Brain microvascular endothelial cell (primary cell): Measurements from ENCODE around the gene ADRA2C.

Experiments
- DNase-seq: peaks from one replicate; pipeline ENCODE4 v3.0.0-alpha.2; 2020
- H3K27ac ChIP-seq: fragments of 250-450 bp; sonication (Bioruptor Pico); 2 replicates; pipeline ENCODE4 v1.5.1; 2020; ENCODE audit warnings: mild to moderate bottlenecking, moderate library complexity
- H3K27me3 ChIP-seq: fragments of 250-450 bp; sonication (Bioruptor Pico); replicated peaks from 2 replicates; pipeline ENCODE4 v1.5.1; 2020; ENCODE audit warnings: mild to moderate bottlenecking
- H3K36me3 ChIP-seq: fragments of 250-450 bp; sonication (Bioruptor Pico); replicated peaks from 2 replicates; pipeline ENCODE4 v1.5.1; 2020; ENCODE audit warnings: mild to moderate bottlenecking
- H3K4me3 ChIP-seq: 2 replicates; pipeline ENCODE4 v1.5.1; 2011; ENCODE audit warnings: low read depth, mild to moderate bottlenecking, control low read depth, low read length, moderate library complexity
- in situ Hi-C: cut with HindIII; loops from 2 replicates; pipeline ENCODE4 v1.10.0; 2017; ENCODE audit warnings: low sequenced_read_pairs, low pct_ligation_motif_present
- TF ChIP-seq, protein P1 (sequence below): IDR thresholded peaks from 2 replicates; pipeline ENCODE4 v1.5.1; 2011; ENCODE audit warnings: low read depth, mild to moderate bottlenecking, moderate library complexity, low read length, control low read depth, inconsistent platforms; ENCODE audit errors: missing control alignments

Gene ADRA2C

DNA sequence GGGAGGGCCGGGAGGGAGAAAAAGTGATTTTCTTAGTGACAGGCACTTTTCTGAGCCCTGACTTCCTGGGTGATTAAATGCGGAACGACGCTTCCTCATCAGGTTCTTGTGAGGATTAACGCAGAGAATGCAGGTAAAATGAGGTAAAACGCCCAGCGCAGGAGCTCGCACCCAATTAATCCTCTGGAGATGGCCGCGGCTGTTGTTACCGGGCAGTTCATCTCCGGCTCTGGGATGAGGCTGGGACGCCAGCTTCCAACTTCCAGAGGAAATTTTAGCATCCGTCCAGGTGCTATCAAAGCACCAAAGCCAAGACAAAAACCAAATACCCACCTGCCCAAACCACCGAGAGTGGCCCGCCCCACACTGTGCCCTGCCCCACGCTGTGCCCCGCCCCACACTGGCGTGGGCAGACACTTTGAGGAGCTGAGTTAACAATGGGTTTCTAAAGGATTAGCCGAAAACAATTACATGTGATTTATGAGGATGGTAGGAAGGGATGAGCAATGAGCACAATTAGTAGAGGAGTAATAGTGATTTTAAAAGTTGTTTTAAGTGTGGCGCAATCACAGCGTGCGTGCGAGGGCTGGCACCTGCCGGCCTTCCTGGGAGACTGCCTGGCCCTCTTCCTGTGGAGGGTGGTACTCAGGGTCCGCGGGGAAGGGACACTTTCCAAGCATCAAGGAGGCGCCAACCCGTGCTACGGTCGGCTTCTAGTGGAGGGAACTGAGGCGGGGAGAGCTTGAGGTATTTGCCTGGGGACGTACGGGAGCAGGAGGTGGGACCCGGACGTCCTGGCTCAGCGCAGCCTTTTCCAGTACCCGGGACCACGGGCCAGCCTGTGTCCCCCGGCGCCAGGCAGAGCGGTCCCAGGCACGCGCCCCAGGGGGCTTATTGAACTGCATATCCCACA, 41.6 kb upstream of the ADRA2C start:
- Histone ChIP-seq H3K4me3 (no peak overlapping the region), H3K27me3 (peaks cover 10% of the 10 kb centered on the region), H3K36me3 (no peaks in the 10 kb centered on the region), H3K27ac (no peak overlapping the region)
- DNase-seq: no peak
- TF ChIP-seq, protein P1, sequence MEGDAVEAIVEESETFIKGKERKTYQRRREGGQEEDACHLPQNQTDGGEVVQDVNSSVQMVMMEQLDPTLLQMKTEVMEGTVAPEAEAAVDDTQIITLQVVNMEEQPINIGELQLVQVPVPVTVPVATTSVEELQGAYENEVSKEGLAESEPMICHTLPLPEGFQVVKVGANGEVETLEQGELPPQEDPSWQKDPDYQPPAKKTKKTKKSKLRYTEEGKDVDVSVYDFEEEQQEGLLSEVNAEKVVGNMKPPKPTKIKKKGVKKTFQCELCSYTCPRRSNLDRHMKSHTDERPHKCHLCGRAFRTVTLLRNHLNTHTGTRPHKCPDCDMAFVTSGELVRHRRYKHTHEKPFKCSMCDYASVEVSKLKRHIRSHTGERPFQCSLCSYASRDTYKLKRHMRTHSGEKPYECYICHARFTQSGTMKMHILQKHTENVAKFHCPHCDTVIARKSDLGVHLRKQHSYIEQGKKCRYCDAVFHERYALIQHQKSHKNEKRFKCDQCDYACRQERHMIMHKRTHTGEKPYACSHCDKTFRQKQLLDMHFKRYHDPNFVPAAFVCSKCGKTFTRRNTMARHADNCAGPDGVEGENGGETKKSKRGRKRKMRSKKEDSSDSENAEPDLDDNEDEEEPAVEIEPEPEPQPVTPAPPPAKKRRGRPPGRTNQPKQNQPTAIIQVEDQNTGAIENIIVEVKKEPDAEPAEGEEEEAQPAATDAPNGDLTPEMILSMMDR: no peak
- in situ Hi-C loops: no loop called here

- TF ChIP-seq, protein P1: no peak
- peaks cover 10% of the 10 kb centered on the region for H3K27me3 ChIP-seq
Observed at GRCh38 chr4:3725936-3726870, 40.0 kb upstream of the ADRA2C start.

GRCh38 chr4:3727847-3728469, 38.2 kb upstream of the ADRA2C start:
- H3K36me3 ChIP-seq: no peaks in the 10 kb centered on the region
- peaks cover 10% of the 10 kb centered on the region for H3K27me3 ChIP-seq
- no peak overlapping the region for H3K4me3 ChIP-seq
- in situ Hi-C loops: no loop called here
- no peak for DNase-seq
- TF ChIP-seq, protein P1: no peak
- no peak overlapping the region for H3K27ac ChIP-seq

More at GRCh38 chr4:3725936-3726870, 40.0 kb upstream of the ADRA2C start:
- Histone ChIP-seq H3K36me3 (no peaks in the 10 kb centered on the region), H3K27ac (no peak overlapping the region), H3K4me3 (no peak overlapping the region)
- no peak for DNase-seq
- in situ Hi-C loops: no loop called here

GRCh38 chr4:3729188-3729881, 36.9 kb upstream of the ADRA2C start:
- in situ Hi-C loops: no loop called here
- Histone ChIP-seq H3K36me3 (no peaks in the 10 kb centered on the region), H3K27me3 (peaks cover 10% of the 10 kb centered on the region), H3K27ac (no peak overlapping the region), H3K4me3 (no peak overlapping the region)
- DNase-seq: no peak
- TF ChIP-seq, protein P1: no peak

DNA sequence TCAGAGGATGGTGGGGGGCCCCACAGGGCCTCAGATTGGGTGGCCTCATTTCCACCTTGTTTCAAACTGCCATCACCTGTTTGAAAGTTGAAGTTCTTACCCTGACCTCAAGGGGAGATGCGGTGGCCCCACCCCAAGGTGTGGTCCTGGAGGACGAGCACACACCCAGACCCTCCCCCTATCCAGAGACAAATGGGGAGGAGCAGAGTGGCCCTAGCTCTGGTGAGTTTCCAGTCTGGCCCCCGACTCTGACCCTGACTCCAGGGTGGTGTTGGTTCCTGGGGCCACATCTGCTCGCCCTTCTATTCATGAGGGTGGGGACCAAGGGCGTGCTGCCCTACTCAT, 36.3 kb upstream of the ADRA2C start:
- Histone ChIP-seq H3K27ac (no peak overlapping the region), H3K27me3 (peaks cover 6% of the 10 kb centered on the region), H3K36me3 (no peaks in the 10 kb centered on the region), H3K4me3 (no peak overlapping the region)
- in situ Hi-C loops: no loop called here
- TF ChIP-seq, protein P1: no peak
- no peak for DNase-seq
